Prostate gland (tissue), 2 donors: ENCODE data around the gene DNAI2. TPM values are rescaled to one million over a fixed set of nuclear protein-coding genes. Genes with fewer than 3 reads are reported as not detected.

Source experiments
- DNase-seq: peaks from one replicate; pipeline ENCODE4 v3.0.0-alpha.2; 2019; ENCODE audit warnings: low spot score
- H3K27ac ChIP-seq, 2 donors: fragments of 200-600 bp; sonication (generic); 2 replicates each; pipeline ENCODE4 v1.5.1; 2017 to 2019
- H3K27me3 ChIP-seq: fragments of 200-600 bp; sonication (generic); replicated peaks from 2 replicates; pipeline ENCODE4 v1.5.1; 2019; ENCODE audit not compliant: insufficient read depth
- H3K36me3 ChIP-seq, 2 donors: fragments of 200-600 bp; sonication (generic); 1 replicate in 1 of 2; 2 replicates in 1 of 2; pipeline versions ENCODE4 v1.5.1 to v1.8.1; 2017 to 2019
- H3K4me1 ChIP-seq: fragments of 200-600 bp; sonication (generic); replicated peaks from 2 replicates; pipeline ENCODE4 v1.5.1; 2019
- H3K4me3 ChIP-seq, 2 donors: fragments of 200-600 bp; sonication (generic); 2 replicates each; pipeline ENCODE4 v1.5.1; 2017 to 2019
- H3K9me3 ChIP-seq: fragments of 200-600 bp; sonication (generic); 2 replicates; pipeline ENCODE4 v1.5.1; 2017
- CTCF ChIP-seq, 4 experiments: fragments of 200-600 bp in 2 of 4; fragments of 450-650 bp in 2 of 4; sonication (generic) in 2 of 4; IDR thresholded peaks; 1 replicate in 3 of 4; 2 replicates in 1 of 4; pipeline ENCODE4 v1.5.1; 2016 to 2019; ENCODE audit warnings: antibody characterized with exemption in 4 of 4, mild to moderate bottlenecking in 2 of 4, moderate library complexity in 2 of 4
- POLR2A ChIP-seq: fragments of 450-650 bp; IDR thresholded peaks from one replicate; pipeline ENCODE4 v1.6.1; 2016; ENCODE audit warnings: antibody characterized with exemption, mild to moderate bottlenecking
- POLR2AphosphoS5 ChIP-seq: sonication (generic); formaldehyde crosslinking; IDR thresholded peaks from one replicate; pipeline ENCODE4 v1.6.1; 2017; ENCODE audit warnings: antibody characterized with exemption
- WGBS: methylation state at CpG from one replicate; pipeline ENCODE4 v1.1.5; 2018; 5-methylcytosine and 5-hydroxymethylcytosine counted together
- intact Hi-C: fragments of 100-400 bp; cut with DNase I; formaldehyde crosslinking; loops from one replicate; pipeline ENCODE4 v1.14.2; 2022
- total RNA-seq, 2 donors: library from RNA; depleted of rRNA; stranded (reverse); fragments of >200 nt; gene quantifications; one replicate each; pipeline ENCODE4 v1.1.0, GENCODE V29; 2016

Gene DNAI2
- total RNA-seq, 2 donors from 2014 or later: 4.3 TPM; not detected in 1

GRCh38 chr17:74267579-74267978 is 6.5 kb upstream of the DNAI2 start:
- Histone ChIP-seq H3K4me3 (no peak overlapping the region), H3K27me3 (no peaks in the 10 kb centered on the region), H3K27ac (no peak overlapping the region), H3K4me1 (no peaks in the 10 kb centered on the region), H3K36me3 (no peaks in the 10 kb centered on the region), H3K9me3 (no peaks in the 10 kb centered on the region)
- no peak for DNase-seq
- intact Hi-C loops: no loop called here
- 85% methylated on average over 7 of the region's 7 CpGs for WGBS
- TF ChIP-seq CTCF (IDR thresholded peaks at IDR 0.05): no peak
- TF ChIP-seq POLR2A: no peak
- TF ChIP-seq POLR2AphosphoS5: no peak

GRCh38 chr17:74267987-74268499 is 6.0 kb upstream of the DNAI2 start:
- whole genome bisulfite sequencing: 80% methylated on average over 17 of the region's 17 CpGs
- H3K27ac ChIP-seq: no peak overlapping the region

GRCh38 chr17:74268558-74268957 is 5.5 kb upstream of the DNAI2 start:
- Histone ChIP-seq H3K27ac (no peak overlapping the region), H3K4me3 (no peak overlapping the region), H3K27me3 (no peaks in the 10 kb centered on the region), H3K36me3 (no peaks in the 10 kb centered on the region), H3K4me1 (no peaks in the 10 kb centered on the region), H3K9me3 (no peaks in the 10 kb centered on the region)
- TF ChIP-seq POLR2AphosphoS5 (no peak), POLR2A (no peak), CTCF (IDR thresholded peaks at IDR 0.05) (no peak)
- 64% methylated on average over 8 of the region's 8 CpGs for WGBS
- intact Hi-C loops: no loop called here
- no peak for DNase-seq

More at GRCh38 chr17:74267987-74268499, 6.0 kb upstream of the DNAI2 start:
- Histone ChIP-seq H3K4me1 (no peaks in the 10 kb centered on the region), H3K27me3 (no peaks in the 10 kb centered on the region), H3K4me3 (no peak overlapping the region), H3K36me3 (no peaks in the 10 kb centered on the region), H3K9me3 (no peaks in the 10 kb centered on the region)
- intact Hi-C loops: no loop called here
- TF ChIP-seq POLR2AphosphoS5 (no peak), CTCF (IDR thresholded peaks at IDR 0.05) (no peak), POLR2A (no peak)
- no peak for DNase-seq

- intact Hi-C loops: no loop called here
- WGBS: 65% methylated on average over 10 of the region's 10 CpGs
- no peak for DNase-seq
Measured at GRCh38 chr17:74270333-74270732, 3.7 kb upstream of the DNAI2 start.

More at GRCh38 chr17:74270333-74270732, 3.7 kb upstream of the DNAI2 start:
- no peaks in the 10 kb centered on the region for H3K36me3 ChIP-seq
- no peaks in the 10 kb centered on the region for H3K9me3 ChIP-seq
- no peaks in the 10 kb centered on the region for H3K4me1 ChIP-seq
- no peak overlapping the region for H3K4me3 ChIP-seq
- no peaks in the 10 kb centered on the region for H3K27me3 ChIP-seq
- H3K27ac ChIP-seq: no peak overlapping the region
- TF ChIP-seq CTCF (IDR thresholded peaks at IDR 0.05): no peak
